SK-N-SH (cell line): ENCODE data around the gene AGBL1. TPM values are rescaled to one million over a fixed set of nuclear protein-coding genes. Genes with fewer than 3 reads are reported as not detected.

Source experiments
- CTCF ChIA-PET: fragments of 300-600, 350-600 bp; formaldehyde crosslinking; extraction: SDS; loops from one replicate; lab custom pipeline; 2021; lab: Yijun Ruan, JAX
- POLR2A ChIA-PET: fragments of 350-600 bp; sonication (Branson Sonifier 250); formaldehyde crosslinking; extraction: SDS; loops from one replicate; lab custom pipeline; 2020; ENCODE audit warnings: antibody characterized with exemption, inconsistent platforms; lab: Yijun Ruan, JAX
- DNase-seq: peaks from one replicate; pipeline ENCODE4 v3.0.0; 2012
- H2AFZ ChIP-seq: fragments of 200-600 bp; sonication (generic); 2 replicates; pipeline ENCODE4 v1.8.1; 2016; ENCODE audit warnings: antibody characterized with exemption, mild to moderate bottlenecking, low read depth
- H3F3A ChIP-seq: fragments of 200-600 bp; sonication (generic); replicated peaks from 2 replicates; pipeline ENCODE3; 2016; ENCODE audit warnings: antibody characterized with exemption, mild to moderate bottlenecking; ENCODE audit not compliant: insufficient read depth
- H3K27ac ChIP-seq, 2 experiments: fragments of 200-500 bp in 1 of 2; fragments of 200-600 bp in 1 of 2; sonication (Bioruptor generic) in 1 of 2; sonication (generic), shearing (Covaris generic) in 1 of 2; 2 replicates each; pipeline versions ENCODE4 v1.5.1 to v1.6.1; 2014 to 2016; ENCODE audit warnings: low read depth in 2 of 2, inconsistent platforms in 1 of 2, low read length in 1 of 2, mild to moderate bottlenecking in 1 of 2, mixed read lengths in 1 of 2
- H3K27me3 ChIP-seq: fragments of 200-600 bp; sonication (generic), shearing (Covaris generic); 2 replicates; pipeline ENCODE4 v1.6.1; 2016; ENCODE audit warnings: mixed run types; ENCODE audit not compliant: insufficient read depth
- H3K36me3 ChIP-seq, 2 experiments: fragments of 200-500 bp in 1 of 2; fragments of 200-600 bp in 1 of 2; sonication (Bioruptor generic) in 1 of 2; sonication (generic) in 1 of 2; replicated peaks in 1 of 2; 2 replicates each; pipeline versions ENCODE3 to v1.5.1; 2014 to 2016; ENCODE audit warnings: low read length in 1 of 2, mild to moderate bottlenecking in 1 of 2; ENCODE audit not compliant: insufficient read depth in 2 of 2, control insufficient read depth in 1 of 2
- H3K4me1 ChIP-seq, 2 experiments: fragments of 200-500 bp in 1 of 2; fragments of 200-600 bp in 1 of 2; sonication (Bioruptor generic) in 1 of 2; sonication (generic), shearing (Covaris generic) in 1 of 2; 2 replicates each; pipeline versions ENCODE4 v1.5.1 to v1.6.1; 2014 to 2016; ENCODE audit warnings: low read depth in 1 of 2, low read length in 1 of 2, mixed run types in 1 of 2; ENCODE audit not compliant: insufficient read depth in 2 of 2, control insufficient read depth in 1 of 2
- H3K4me2 ChIP-seq: fragments of 200-600 bp; sonication (generic), shearing (Covaris generic); 2 replicates; pipeline ENCODE4 v1.6.1; 2017; ENCODE audit warnings: mixed run types
- H3K4me3 ChIP-seq, 2 experiments: fragments of 200-500 bp in 1 of 2; fragments of 200-600 bp in 1 of 2; sonication (Bioruptor generic) in 1 of 2; sonication (generic), shearing (Covaris generic) in 1 of 2; 2 replicates each; pipeline versions ENCODE4 v1.5.1 to v1.8.1; 2014 to 2016; ENCODE audit warnings: low read depth in 2 of 2, inconsistent platforms in 1 of 2, low read length in 1 of 2, mild to moderate bottlenecking in 1 of 2, mixed read lengths in 1 of 2, moderate library complexity in 1 of 2
- H3K79me2 ChIP-seq: fragments of 200-600 bp; sonication (generic); 2 replicates; pipeline ENCODE4 v1.8.1; 2017; ENCODE audit warnings: mild to moderate bottlenecking; ENCODE audit not compliant: insufficient read depth
- H3K9ac ChIP-seq: fragments of 200-600 bp; sonication (generic); 2 replicates; pipeline ENCODE4 v1.6.1; 2017; ENCODE audit warnings: mixed run types
- H3K9me2 ChIP-seq: fragments of 200-600 bp; sonication (generic); 2 replicates; pipeline ENCODE4 v1.6.1; 2017; ENCODE audit warnings: mixed run types
- H3K9me3 ChIP-seq: fragments of 200-600 bp; sonication (generic); 2 replicates; pipeline ENCODE4 v1.6.1; 2017; ENCODE audit warnings: mixed run types, mild to moderate bottlenecking, moderate library complexity
- H4K20me1 ChIP-seq: fragments of 200-600 bp; sonication (generic); 2 replicates; pipeline ENCODE4 v1.6.1; 2017; ENCODE audit warnings: mild to moderate bottlenecking, mixed run types; ENCODE audit not compliant: insufficient read depth
- EZH2phosphoT487 ChIP-seq: fragments of 200-600 bp; sonication (generic); IDR thresholded peaks from 2 replicates; pipeline ENCODE4 v1.6.1; 2017; ENCODE audit warnings: low read depth, mixed run types, mild to moderate bottlenecking, antibody characterized with exemption, moderate library complexity, borderline replicate concordance
- FOXM1 ChIP-seq: IDR thresholded peaks from 2 replicates; pipeline ENCODE4 v1.4.0; 2012; ENCODE audit warnings: low read depth, mild to moderate bottlenecking
- MEF2A ChIP-seq: IDR thresholded peaks from 2 replicates; pipeline ENCODE4 v1.4.0; 2012; ENCODE audit warnings: low read depth, borderline replicate concordance
- NFIC ChIP-seq: IDR thresholded peaks from 2 replicates; pipeline ENCODE4 v1.4.0; 2012; ENCODE audit warnings: borderline replicate concordance
- NRF1 ChIP-seq: IDR thresholded peaks from 2 replicates; pipeline ENCODE4 v1.6.1; 2012; ENCODE audit warnings: low read depth, mild to moderate bottlenecking, low read length
- POLR2AphosphoS5 ChIP-seq: IDR thresholded peaks from 2 replicates; pipeline ENCODE4 v1.6.1; 2012; ENCODE audit warnings: low read depth, low read length
- REST ChIP-seq: IDR thresholded peaks from 2 replicates; pipeline ENCODE4 v1.6.1; 2012; ENCODE audit warnings: mild to moderate bottlenecking, low read depth, low read length, moderate library complexity
- RFX5 ChIP-seq: IDR thresholded peaks from 2 replicates; pipeline ENCODE4 v1.6.1; 2012; ENCODE audit warnings: mild to moderate bottlenecking, improper control_type of control experiment, low read length
- TCF12 ChIP-seq: IDR thresholded peaks from 2 replicates; pipeline ENCODE4 v1.4.0; 2012
- WGBS: methylation state at CpG from one replicate; pipeline ENCODE4 v1.1.6; 2017; ENCODE audit warnings: low lambda C conversion rate; 5-methylcytosine and 5-hydroxymethylcytosine counted together
- polyA plus RNA-seq, 3 experiments: library from polyadenylated mRNA; depleted of rRNA; stranded (reverse); fragments of >200 nt; gene quantifications; 2 replicates each; pipeline ENCODE4 v1.2.3, GENCODE V29; 2012
- TF ChIP-seq, protein P1 (sequence below): fragments of 150-350 bp; IDR thresholded peaks from 2 replicates; pipeline ENCODE4 v1.6.1; 2016; ENCODE audit warnings: mild to moderate bottlenecking, low read depth, low read length
- TF ChIP-seq, protein P2 (sequence below): fragments of 200-600 bp; sonication (generic); IDR thresholded peaks from 2 replicates; pipeline ENCODE4 v1.6.1; 2017; ENCODE audit warnings: antibody characterized with exemption, mild to moderate bottlenecking, moderate library complexity
- TF ChIP-seq, protein P3 (sequence below): IDR thresholded peaks from 2 replicates; pipeline ENCODE4 v1.4.0; 2012; ENCODE audit warnings: low read depth, borderline replicate concordance

Gene AGBL1
- polyA plus RNA-seq (2012; rRNA removed), result not detected in 2 replicates
- not detected in 2 replicates for polyA plus RNA-seq (2012; cell fraction: cytosol; rRNA removed)
- 0.06 TPM in 1 of 2 replicates, not detected in the other for polyA plus RNA-seq (2012; cell fraction: nucleus; rRNA removed)

DNA sequence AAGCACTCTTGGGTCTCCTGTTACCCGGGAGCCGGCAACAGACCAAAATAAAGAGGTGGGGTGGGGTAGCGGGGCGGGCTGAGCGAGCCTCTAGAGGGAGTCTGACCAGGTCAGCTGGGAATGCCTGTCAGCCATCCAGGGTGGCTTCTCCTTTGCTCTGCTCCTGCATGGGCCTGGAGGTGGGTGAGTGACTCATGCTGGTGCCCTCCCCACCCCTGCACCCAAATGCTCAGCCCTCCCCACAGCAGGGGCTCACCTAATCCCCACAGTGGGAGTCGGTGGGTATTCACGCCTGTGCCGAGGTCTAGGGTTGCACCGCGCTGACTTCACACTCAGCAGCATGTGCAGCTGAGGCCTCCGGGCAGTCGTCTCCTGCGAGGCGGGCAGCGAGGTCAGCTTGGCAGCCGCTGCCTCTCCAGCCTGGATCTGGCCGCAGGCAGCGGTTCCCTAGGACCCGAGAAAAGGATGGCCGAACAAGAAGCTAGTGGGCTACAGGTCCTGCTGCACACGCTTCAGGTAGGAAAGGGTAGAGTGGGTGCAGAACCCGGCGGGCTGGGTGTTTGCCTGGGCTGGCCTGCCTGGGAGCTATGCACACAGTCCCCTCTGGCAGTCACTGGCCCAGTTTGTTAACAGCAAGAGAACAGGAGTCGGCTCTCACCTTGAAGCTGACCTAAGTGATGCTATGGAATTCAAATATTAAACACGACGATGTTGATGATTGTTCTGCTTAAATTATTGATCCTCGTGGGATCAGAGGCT, at the start of gene AGBL1:
TSS of gene AGBL1 (plus strand) at position 364 of the 759 bp plus-strand sequence.
- Histone ChIP-seq H3K4me3 (no peak within 1 kb of the TSS), H3K36me3 (no peaks in the 10 kb centered on the region), H4K20me1 (no peaks in the 10 kb centered on the region), H3K4me1 (peaks cover 0 to 15% of the 10 kb centered on the region in 2 experiments; a peak in 2 of 4 replicates), H3K4me2 (no peak within 1 kb of the TSS), H3K79me2 (no peaks in the 10 kb centered on the region), H3K9ac (no peak within 1 kb of the TSS), H3K9me3 (no peaks in the 10 kb centered on the region), H2AFZ (no peak within 1 kb of the TSS), H3F3A (no peaks in the 10 kb centered on the region), H3K27ac (no peak within 1 kb of the TSS), H3K9me2 (no peaks in the 10 kb centered on the region), H3K27me3 (no peaks in the 10 kb centered on the region)
- no peak for TF ChIP-seq NFIC
- no peak for TF ChIP-seq EZH2phosphoT487
- TF ChIP-seq MEF2A, result no peak
- TF ChIP-seq, protein P1, sequence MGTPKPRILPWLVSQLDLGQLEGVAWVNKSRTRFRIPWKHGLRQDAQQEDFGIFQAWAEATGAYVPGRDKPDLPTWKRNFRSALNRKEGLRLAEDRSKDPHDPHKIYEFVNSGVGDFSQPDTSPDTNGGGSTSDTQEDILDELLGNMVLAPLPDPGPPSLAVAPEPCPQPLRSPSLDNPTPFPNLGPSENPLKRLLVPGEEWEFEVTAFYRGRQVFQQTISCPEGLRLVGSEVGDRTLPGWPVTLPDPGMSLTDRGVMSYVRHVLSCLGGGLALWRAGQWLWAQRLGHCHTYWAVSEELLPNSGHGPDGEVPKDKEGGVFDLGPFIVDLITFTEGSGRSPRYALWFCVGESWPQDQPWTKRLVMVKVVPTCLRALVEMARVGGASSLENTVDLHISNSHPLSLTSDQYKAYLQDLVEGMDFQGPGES, result no peak
- no peak for TF ChIP-seq FOXM1
- TF ChIP-seq, protein P2, sequence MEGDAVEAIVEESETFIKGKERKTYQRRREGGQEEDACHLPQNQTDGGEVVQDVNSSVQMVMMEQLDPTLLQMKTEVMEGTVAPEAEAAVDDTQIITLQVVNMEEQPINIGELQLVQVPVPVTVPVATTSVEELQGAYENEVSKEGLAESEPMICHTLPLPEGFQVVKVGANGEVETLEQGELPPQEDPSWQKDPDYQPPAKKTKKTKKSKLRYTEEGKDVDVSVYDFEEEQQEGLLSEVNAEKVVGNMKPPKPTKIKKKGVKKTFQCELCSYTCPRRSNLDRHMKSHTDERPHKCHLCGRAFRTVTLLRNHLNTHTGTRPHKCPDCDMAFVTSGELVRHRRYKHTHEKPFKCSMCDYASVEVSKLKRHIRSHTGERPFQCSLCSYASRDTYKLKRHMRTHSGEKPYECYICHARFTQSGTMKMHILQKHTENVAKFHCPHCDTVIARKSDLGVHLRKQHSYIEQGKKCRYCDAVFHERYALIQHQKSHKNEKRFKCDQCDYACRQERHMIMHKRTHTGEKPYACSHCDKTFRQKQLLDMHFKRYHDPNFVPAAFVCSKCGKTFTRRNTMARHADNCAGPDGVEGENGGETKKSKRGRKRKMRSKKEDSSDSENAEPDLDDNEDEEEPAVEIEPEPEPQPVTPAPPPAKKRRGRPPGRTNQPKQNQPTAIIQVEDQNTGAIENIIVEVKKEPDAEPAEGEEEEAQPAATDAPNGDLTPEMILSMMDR, result no peak
- no peak for TF ChIP-seq RFX5
- ChIA-PET CTCF (interaction anchor here (1.2 kb wide), 1 partner anchor 153 kb away, joined by 3 read pairs; no protein-coding TSS in a partner anchor), POLR2A (no interaction called here)
- WGBS, result 70% methylated on average over 18 of the region's 27 CpGs
- no peak for DNase-seq

GRCh38 chr15:86034904-86035303, 44.8 kb upstream of the AGBL1 start:
- Histone ChIP-seq H3K79me2 (no peaks in the 10 kb centered on the region), H3K4me1 (no peaks in the 10 kb centered on the region; a peak in 1 of 4 replicates), H3F3A (no peaks in the 10 kb centered on the region), H4K20me1 (no peaks in the 10 kb centered on the region), H3K27me3 (no peaks in the 10 kb centered on the region), H3K9ac (no peak overlapping the region), H3K27ac (no peak overlapping the region), H3K4me3 (no peak overlapping the region), H3K36me3 (no peaks in the 10 kb centered on the region), H3K4me2 (no peak overlapping the region), H3K9me2 (no peaks in the 10 kb centered on the region), H3K9me3 (no peaks in the 10 kb centered on the region), H2AFZ (no peak overlapping the region)
- CTCF ChIA-PET, result interaction anchor here (1.0 kb wide), 1 partner anchor 11 kb away, joined by 3 read pairs; no protein-coding TSS in a partner anchor
- POLR2A ChIA-PET, result no interaction called here
- TF ChIP-seq MEF2A (no peak), TCF12 (no peak), REST (no peak), NRF1 (no peak), POLR2AphosphoS5 (no peak)
- TF ChIP-seq, protein P2, result no peak
- TF ChIP-seq, protein P3, sequence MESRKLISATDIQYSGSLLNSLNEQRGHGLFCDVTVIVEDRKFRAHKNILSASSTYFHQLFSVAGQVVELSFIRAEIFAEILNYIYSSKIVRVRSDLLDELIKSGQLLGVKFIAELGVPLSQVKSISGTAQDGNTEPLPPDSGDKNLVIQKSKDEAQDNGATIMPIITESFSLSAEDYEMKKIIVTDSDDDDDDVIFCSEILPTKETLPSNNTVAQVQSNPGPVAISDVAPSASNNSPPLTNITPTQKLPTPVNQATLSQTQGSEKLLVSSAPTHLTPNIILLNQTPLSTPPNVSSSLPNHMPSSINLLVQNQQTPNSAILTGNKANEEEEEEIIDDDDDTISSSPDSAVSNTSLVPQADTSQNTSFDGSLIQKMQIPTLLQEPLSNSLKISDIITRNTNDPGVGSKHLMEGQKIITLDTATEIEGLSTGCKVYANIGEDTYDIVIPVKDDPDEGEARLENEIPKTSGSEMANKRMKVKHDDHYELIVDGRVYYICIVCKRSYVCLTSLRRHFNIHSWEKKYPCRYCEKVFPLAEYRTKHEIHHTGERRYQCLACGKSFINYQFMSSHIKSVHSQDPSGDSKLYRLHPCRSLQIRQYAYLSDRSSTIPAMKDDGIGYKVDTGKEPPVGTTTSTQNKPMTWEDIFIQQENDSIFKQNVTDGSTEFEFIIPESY, result no peak
- DNase-seq, result no peak
